IMR-90 (cell line): ENCODE measurements around the gene MED6. TPM values are rescaled to one million over a fixed set of nuclear protein-coding genes. Genes with fewer than 3 reads are reported as not detected.

ENCODE experiments used
- ATAC-seq: fragments of 200-7000 bp; cut with Tn5 transposase; 2 replicates; pipeline ENCODE4 v1.9.1; 2020; ENCODE audit warnings: low read depth, mild to moderate bottlenecking, moderate library complexity
- BruUV-seq: library from RNA; stranded (reverse); fragments of 400-500 nt; replicated peaks from 2 replicates; lab custom pipeline; 2021; lab: Mats Ljungman, UMichigan
- CTCF ChIA-PET: fragments of 300-600 bp; formaldehyde crosslinking; extraction: SDS; loops from one replicate; lab custom pipeline; 2021; ENCODE audit warnings: antibody characterized with exemption; lab: Yijun Ruan, JAX
- POLR2A ChIA-PET: fragments of 300-600 bp; sonication (Branson Sonifier 250); formaldehyde crosslinking; loops from one replicate; lab custom pipeline; 2022; ENCODE audit warnings: antibody characterized with exemption; ENCODE audit not compliant: unreplicated experiment; lab: Charles Lee
- DNase-seq: peaks from one replicate; pipeline ENCODE4 v3.0.0; 2013
- H2AFZ ChIP-seq: replicated peaks from 2 replicates; pipeline ENCODE3; 2013; ENCODE audit warnings: low read length, mild to moderate bottlenecking; ENCODE audit not compliant: poor library complexity
- H2AK5ac ChIP-seq: 2 replicates; pipeline ENCODE4 v1.6.1; 2013; ENCODE audit warnings: low read depth, low read length, inconsistent platforms
- H2AK9ac ChIP-seq: replicated peaks from 2 replicates; pipeline ENCODE3; 2013; ENCODE audit warnings: mild to moderate bottlenecking, low read depth, low read length, moderate library complexity; ENCODE audit not compliant: poor library complexity
- H2BK120ac ChIP-seq: 2 replicates; pipeline ENCODE4 v1.6.1; 2013; ENCODE audit warnings: low read depth, low read length, inconsistent platforms
- H2BK15ac ChIP-seq: 3 replicates; pipeline ENCODE4 v1.6.1; 2013; ENCODE audit warnings: low read depth, low read length, inconsistent platforms
- H2BK20ac ChIP-seq: 2 replicates; pipeline ENCODE4 v1.6.1; 2013; ENCODE audit warnings: low read depth, mild to moderate bottlenecking, inconsistent platforms, low read length, moderate library complexity
- H2BK5ac ChIP-seq: 2 replicates; pipeline ENCODE4 v1.6.1; 2013; ENCODE audit warnings: mild to moderate bottlenecking, low read depth, low read length, inconsistent platforms; ENCODE audit not compliant: poor library complexity, severe bottlenecking
- H3K14ac ChIP-seq: replicated peaks from 2 replicates; pipeline ENCODE4 v1.6.1; 2013; ENCODE audit warnings: low read depth, low read length, inconsistent platforms
- H3K18ac ChIP-seq: 2 replicates; pipeline ENCODE4 v1.6.1; 2013; ENCODE audit warnings: low read depth, low read length, control low read depth
- H3K23ac ChIP-seq: 2 replicates; pipeline ENCODE4 v1.6.1; 2013; ENCODE audit warnings: low read depth, low read length, inconsistent platforms
- H3K27ac ChIP-seq: 2 replicates; pipeline ENCODE4 v1.5.1; 2013; ENCODE audit warnings: mild to moderate bottlenecking, control low read depth, low read length; ENCODE audit not compliant: insufficient read depth
- H3K27me3 ChIP-seq: 2 replicates; pipeline ENCODE4 v1.6.1; 2013; ENCODE audit warnings: low read length; ENCODE audit not compliant: control insufficient read depth, insufficient read depth
- H3K36me3 ChIP-seq: 2 replicates; pipeline ENCODE4 v1.6.1; 2013; ENCODE audit warnings: low read length, mixed read lengths; ENCODE audit not compliant: control insufficient read depth, insufficient read depth
- H3K4ac ChIP-seq: 2 replicates; pipeline ENCODE4 v1.6.1; 2013; ENCODE audit warnings: low read depth, low read length, inconsistent platforms
- H3K4me1 ChIP-seq: 2 replicates; pipeline ENCODE4 v1.6.1; 2013; ENCODE audit warnings: low read length, mixed read lengths; ENCODE audit not compliant: control insufficient read depth, insufficient read depth
- H3K4me2 ChIP-seq: 2 replicates; pipeline ENCODE4 v1.6.1; 2013; ENCODE audit warnings: low read depth, mild to moderate bottlenecking, control low read depth, low read length, moderate library complexity
- H3K4me3 ChIP-seq: 2 replicates; pipeline ENCODE4 v1.5.1; 2013; ENCODE audit warnings: low read depth, mild to moderate bottlenecking, control low read depth, low read length, moderate library complexity; ENCODE audit not compliant: insufficient read depth
- H3K56ac ChIP-seq: 2 replicates; pipeline ENCODE4 v1.6.1; 2013; ENCODE audit warnings: low read length, inconsistent platforms; ENCODE audit not compliant: insufficient read depth; ENCODE audit errors: extremely low read depth
- H3K79me1 ChIP-seq, 2 experiments: 2 replicates each; pipeline ENCODE4 v1.6.1; 2013; ENCODE audit warnings: low read length in 2 of 2, inconsistent platforms in 1 of 2, low read depth in 1 of 2
- H3K9ac ChIP-seq: 2 replicates; pipeline ENCODE4 v1.6.1; 2013; ENCODE audit warnings: low read depth, low read length, control low read depth
- H3K9me1 ChIP-seq: 2 replicates; pipeline ENCODE4 v1.6.1; 2013; ENCODE audit warnings: low read length, inconsistent platforms; ENCODE audit not compliant: insufficient read depth
- H3K9me3 ChIP-seq: 2 replicates; pipeline ENCODE4 v1.6.1; 2013; ENCODE audit warnings: low read length; ENCODE audit not compliant: control insufficient read depth, insufficient read depth
- H4K20me1 ChIP-seq: 2 replicates; pipeline ENCODE4 v1.6.1; 2013; ENCODE audit warnings: low read length, inconsistent platforms; ENCODE audit not compliant: insufficient read depth
- H4K5ac ChIP-seq: 2 replicates; pipeline ENCODE4 v1.6.1; 2013; ENCODE audit warnings: mild to moderate bottlenecking, low read depth, low read length, control low read depth
- H4K8ac ChIP-seq, 2 experiments: 2 replicates each; pipeline ENCODE4 v1.6.1; 2013; ENCODE audit warnings: low read depth in 2 of 2, low read length in 2 of 2, control low read depth in 1 of 2, inconsistent platforms in 1 of 2
- H4K91ac ChIP-seq: 2 replicates; pipeline ENCODE4 v1.6.1; 2013; ENCODE audit warnings: low read depth, low read length, inconsistent platforms; ENCODE audit not compliant: insufficient read depth
- BHLHE40 ChIP-seq: fragments of 150-350 bp; IDR thresholded peaks from 2 replicates; pipeline ENCODE4 v1.6.1; 2016; ENCODE audit warnings: mild to moderate bottlenecking, low read depth, low read length
- CEBPB ChIP-seq: IDR thresholded peaks from 2 replicates; pipeline ENCODE4 v1.6.1; 2012; ENCODE audit warnings: low read depth, low read length, improper control_type of control experiment
- CHD1 ChIP-seq: IDR thresholded peaks from 2 replicates; pipeline ENCODE4 v1.6.1; 2012; ENCODE audit warnings: low read depth, low read length, improper control_type of control experiment
- CTCF ChIP-seq: conservative IDR thresholded peaks from 2 replicates; pipeline ENCODE4 v1.5.1; 2012; ENCODE audit warnings: mild to moderate bottlenecking, low read depth, low read length, improper control_type of control experiment
- ELK1 ChIP-seq: fragments of 150-350 bp; IDR thresholded peaks from 2 replicates; pipeline ENCODE4 v1.6.1; 2016; ENCODE audit warnings: low read depth, mild to moderate bottlenecking, low read length, moderate library complexity, borderline replicate concordance
- FOS ChIP-seq: fragments of 150-350 bp; IDR thresholded peaks from 2 replicates; pipeline ENCODE4 v1.6.1; 2016; ENCODE audit warnings: low read depth, low read length
- MAFK ChIP-seq: IDR thresholded peaks from 2 replicates; pipeline ENCODE4 v1.6.1; 2012; ENCODE audit warnings: low read depth, low read length, improper control_type of control experiment
- MAZ ChIP-seq: IDR thresholded peaks from 2 replicates; pipeline ENCODE4 v1.6.1; 2012; ENCODE audit warnings: low read depth, mild to moderate bottlenecking, low read length, improper control_type of control experiment, moderate library complexity, borderline replicate concordance
- MXI1 ChIP-seq: IDR thresholded peaks from 2 replicates; pipeline ENCODE4 v1.6.1; 2012; ENCODE audit warnings: low read depth, mild to moderate bottlenecking, low read length, moderate library complexity, borderline replicate concordance
- NFE2L2 ChIP-seq: fragments of 150-350 bp; IDR thresholded peaks from 2 replicates; pipeline ENCODE4 v1.6.1; 2016; ENCODE audit warnings: low read depth, mild to moderate bottlenecking, low read length
- POLR2A ChIP-seq: IDR thresholded peaks from 2 replicates; pipeline ENCODE4 v1.6.1; 2012; ENCODE audit warnings: mild to moderate bottlenecking, low read depth, low read length
- RAD21 ChIP-seq: IDR thresholded peaks from 2 replicates; pipeline ENCODE4 v1.6.1; 2012; ENCODE audit warnings: low read length, improper control_type of control experiment
- RCOR1 ChIP-seq: IDR thresholded peaks from 2 replicates; pipeline ENCODE4 v1.6.1; 2012; ENCODE audit warnings: mild to moderate bottlenecking, low read length, improper control_type of control experiment; ENCODE audit not compliant: insufficient replicate concordance
- RFX5 ChIP-seq: IDR thresholded peaks from 2 replicates; pipeline ENCODE4 v1.8.0; 2012; ENCODE audit warnings: low read depth, mild to moderate bottlenecking, low read length, moderate library complexity
- SMC3 ChIP-seq: fragments of 150-350 bp; IDR thresholded peaks from 2 replicates; pipeline ENCODE4 v1.6.1; 2016; ENCODE audit warnings: low read depth, mild to moderate bottlenecking, antibody characterized with exemption, low read length, moderate library complexity
- USF2 ChIP-seq: fragments of 150-350 bp; IDR thresholded peaks from 2 replicates; pipeline ENCODE4 v1.6.1; 2017; ENCODE audit warnings: mild to moderate bottlenecking, antibody characterized with exemption, low read length, low read depth
- WGBS, 2 experiments: methylation state at CpG; one replicate each; pipeline versions ENCODE4 v1.1.5 to v1.1.7; 2013; ENCODE audit warnings: missing lambda C conversion rate in 2 of 2; ENCODE audit not compliant: insufficient read length in 1 of 2; ENCODE audit errors: extremely low coverage in 2 of 2; 5-methylcytosine and 5-hydroxymethylcytosine counted together
- dilution Hi-C: fragments of 300-500 bp; cut with HindIII; formaldehyde crosslinking; loops from one replicate; pipeline ENCODE4 v1.14.3; 2018; ENCODE audit warnings: low sequenced_read_pairs; ENCODE audit not compliant: unreplicated experiment
- in situ Hi-C: fragments of 300-500 bp; cut with MboI; formaldehyde crosslinking; loops from 3 replicates; pipeline ENCODE4 v1.14.3; 2019; ENCODE audit warnings: low sequenced_read_pairs, inconsistent platforms, mixed read lengths
- intact Hi-C: fragments of 100-400 bp; cut with micrococcal nuclease; formaldehyde crosslinking; loops from 2 replicates; pipeline ENCODE4 v1.10.0; 2022
- polyA plus RNA-seq, 3 experiments: library from polyadenylated mRNA; depleted of rRNA; stranded (reverse); fragments of >200 nt; gene quantifications; 2 replicates each; pipeline ENCODE4 v1.2.3, GENCODE V29; 2012; ENCODE audit warnings: low replicate concordance in 1 of 3
- total RNA-seq: library from RNA; depleted of rRNA; stranded (reverse); fragments of >200 nt; gene quantifications from 2 replicates; pipeline ENCODE4 v1.2.3, GENCODE V29; 2012

MED6 gene
- total and polyA plus RNA-seq, 2 of the 4 experiments (the other 2 are of a cell fraction) = 24.3 to 31.5 TPM

- H3K18ac ChIP-seq = no peak overlapping the region
- H3K9ac ChIP-seq = no peak overlapping the region
- H4K8ac ChIP-seq = no peak overlapping the region
- in situ Hi-C loops = loop anchor here (25.0 kb wide), 1 partner anchor 340 kb away; no protein-coding TSS in a partner anchor
- no peak overlapping the region for H4K5ac ChIP-seq
- H2AK5ac ChIP-seq = no peak overlapping the region
- dilution Hi-C loops = no loop called here
- H3K14ac ChIP-seq = no peak overlapping the region
- H2BK120ac ChIP-seq = no peak overlapping the region
- CTCF ChIA-PET = no interaction called here
- no peak overlapping the region for H2BK5ac ChIP-seq
- H2AK9ac ChIP-seq = no peak overlapping the region
- no peak overlapping the region for H2BK15ac ChIP-seq
- no peak overlapping the region for H3K4me3 ChIP-seq
- H3K9me1 ChIP-seq = no peaks in the 10 kb centered on the region
- H3K23ac ChIP-seq = no peak overlapping the region
- no peak overlapping the region for H2BK20ac ChIP-seq
- peaks cover 2% of the 10 kb centered on the region; the same call in 1 of the 2 replicates for H3K27me3 ChIP-seq
- H3K56ac ChIP-seq = no peak overlapping the region
- no peaks in the 10 kb centered on the region for H3K4me1 ChIP-seq
- no CpG with 5 or more reads among the region's 3 CpGs for WGBS, 2 experiments
- DNase-seq = peak; percentile 21
- no peak overlapping the region for H3K4me2 ChIP-seq
- POLR2A ChIA-PET = no interaction called here
- no TSS peak for BruUV-seq
- H3K9me3 ChIP-seq = no peaks in the 10 kb centered on the region
- ATAC-seq = peak; percentile 63; the same call in 1 of the 2 replicates
- no peak overlapping the region for H2AFZ ChIP-seq
- H4K91ac ChIP-seq = no peak overlapping the region
- H4K20me1 ChIP-seq = no peaks in the 10 kb centered on the region
- intact Hi-C loops = loop anchor here (1.0 kb wide), 2 partner anchors 92 to 195 kb away; no protein-coding TSS in a partner anchor
- no peak overlapping the region for H3K4ac ChIP-seq
- H3K27ac ChIP-seq = no peak overlapping the region
- H3K36me3 ChIP-seq = no peaks in the 10 kb centered on the region
- H3K79me1 ChIP-seq = no peaks in the 10 kb centered on the region
- peak; percentile 63 for TF ChIP-seq RAD21
- TF ChIP-seq POLR2A = no peak
- TF ChIP-seq MAFK = no peak
- no peak for TF ChIP-seq MAZ
- no peak for TF ChIP-seq NFE2L2
- TF ChIP-seq RFX5 = no peak
- no peak for TF ChIP-seq MXI1
- TF ChIP-seq CTCF = peak; percentile 56
- TF ChIP-seq USF2 = no peak
- TF ChIP-seq SMC3 = peak; percentile 66
- no peak for TF ChIP-seq FOS
- TF ChIP-seq CHD1 = no peak
- TF ChIP-seq BHLHE40 = no peak
- no peak for TF ChIP-seq RCOR1
- no peak for TF ChIP-seq CEBPB
- no peak for TF ChIP-seq ELK1
These were observed 21.8 kb upstream of the MED6 start for GRCh38 chr14:70622111-70622712.
